Measurements from ENCODE around the gene HLA-DOA.

HLA-DOA gene

DNA sequence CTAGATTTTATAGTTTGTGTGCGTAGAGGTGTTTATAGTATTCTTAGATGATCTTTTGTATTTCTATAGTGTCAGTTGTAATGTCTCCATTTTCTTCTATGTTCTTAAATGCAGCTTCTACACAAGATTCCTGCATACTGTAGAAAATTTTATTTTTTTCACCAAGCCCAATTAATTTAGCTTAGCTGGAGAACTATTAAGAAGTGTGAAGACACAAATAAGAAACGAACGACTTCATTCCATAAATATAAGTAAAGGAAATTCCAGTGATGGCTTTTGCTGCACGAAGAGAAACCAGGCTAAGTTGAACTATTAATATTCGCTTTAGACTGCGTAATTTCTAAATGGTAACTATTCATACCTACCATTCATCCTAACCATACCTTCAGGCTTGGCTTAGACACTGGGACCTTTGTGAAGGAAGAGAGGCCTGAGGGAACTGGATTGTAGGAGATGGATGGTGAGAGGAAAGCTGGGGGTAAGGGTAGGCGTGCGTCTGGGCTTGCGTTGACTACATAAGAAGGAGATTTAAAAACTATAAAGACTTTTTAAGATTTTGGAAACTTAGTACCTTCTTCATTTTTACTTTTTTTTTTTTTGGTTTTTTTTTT, 15.9 kb downstream of the HLA-DOA start:
- Histone ChIP-seq H3K9me3 (ENCODE audit: control insufficient read depth, insufficient read depth, low read depth, low read length) (no peaks in the 10 kb centered on the region), H3K4me3 (ENCODE audit: low read depth, low read length) (no peak overlapping the region), H3K27ac (ENCODE audit: extremely low read depth, low read depth, low read length) (no peak overlapping the region), H3K4me1 (ENCODE audit: control insufficient read depth, insufficient read depth, low read length) (no peaks in the 10 kb centered on the region), H3K36me3 (ENCODE audit: control insufficient read depth in 2 of 2, insufficient read depth in 1 of 2, low read length in 2 of 2) (no peaks in the 10 kb centered on the region)
- POLR2A ChIA-PET = interaction anchor here (0.8 kb wide), 1 partner anchor 22 kb away, joined by 4 read pairs; no protein-coding TSS in a partner anchor
- CTCF ChIA-PET = interaction anchor here (0.6 to 1.7 kb wide), 4 partner anchors 9 to 132 kb away, joined by 3 to 13 read pairs (median 4); no protein-coding TSS in a partner anchor
- TF ChIP-seq GLI4 (tag by site-specific recombination; IDR thresholded peaks at IDR 0.05) = no peak
- TF ChIP-seq, protein P1, sequence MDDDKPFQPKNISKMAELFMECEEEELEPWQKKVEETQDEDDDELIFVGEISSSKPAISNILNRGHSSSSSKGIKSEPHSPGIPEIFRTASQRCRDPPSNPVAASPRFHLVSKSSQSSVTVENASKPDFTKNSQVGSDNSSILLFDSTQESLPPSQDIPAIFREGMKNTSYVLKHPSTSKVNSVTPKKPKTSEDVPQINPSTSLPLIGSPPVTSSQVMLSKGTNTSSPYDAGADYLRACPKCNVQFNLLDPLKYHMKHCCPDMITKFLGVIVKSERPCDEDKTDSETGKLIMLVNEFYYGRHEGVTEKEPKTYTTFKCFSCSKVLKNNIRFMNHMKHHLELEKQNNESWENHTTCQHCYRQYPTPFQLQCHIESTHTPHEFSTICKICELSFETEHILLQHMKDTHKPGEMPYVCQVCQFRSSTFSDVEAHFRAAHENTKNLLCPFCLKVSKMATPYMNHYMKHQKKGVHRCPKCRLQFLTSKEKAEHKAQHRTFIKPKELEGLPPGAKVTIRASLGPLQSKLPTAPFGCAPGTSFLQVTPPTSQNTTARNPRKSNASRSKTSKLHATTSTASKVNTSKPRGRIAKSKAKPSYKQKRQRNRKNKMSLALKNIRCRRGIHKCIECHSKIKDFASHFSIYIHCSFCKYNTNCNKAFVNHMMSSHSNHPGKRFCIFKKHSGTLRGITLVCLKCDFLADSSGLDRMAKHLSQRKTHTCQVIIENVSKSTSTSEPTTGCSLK (tag by site-specific recombination; IDR thresholded peaks at IDR 0.05) = no peak
- TF ChIP-seq, protein P2, sequence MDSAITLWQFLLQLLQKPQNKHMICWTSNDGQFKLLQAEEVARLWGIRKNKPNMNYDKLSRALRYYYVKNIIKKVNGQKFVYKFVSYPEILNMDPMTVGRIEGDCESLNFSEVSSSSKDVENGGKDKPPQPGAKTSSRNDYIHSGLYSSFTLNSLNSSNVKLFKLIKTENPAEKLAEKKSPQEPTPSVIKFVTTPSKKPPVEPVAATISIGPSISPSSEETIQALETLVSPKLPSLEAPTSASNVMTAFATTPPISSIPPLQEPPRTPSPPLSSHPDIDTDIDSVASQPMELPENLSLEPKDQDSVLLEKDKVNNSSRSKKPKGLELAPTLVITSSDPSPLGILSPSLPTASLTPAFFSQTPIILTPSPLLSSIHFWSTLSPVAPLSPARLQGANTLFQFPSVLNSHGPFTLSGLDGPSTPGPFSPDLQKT (IDR thresholded peaks at IDR 0.05; ENCODE audit: borderline replicate concordance, low read depth, low read length) = no peak
- no peak for TF ChIP-seq ZNF157 (tag by site-specific recombination; IDR thresholded peaks at IDR 0.05)
- TF ChIP-seq, protein P3, sequence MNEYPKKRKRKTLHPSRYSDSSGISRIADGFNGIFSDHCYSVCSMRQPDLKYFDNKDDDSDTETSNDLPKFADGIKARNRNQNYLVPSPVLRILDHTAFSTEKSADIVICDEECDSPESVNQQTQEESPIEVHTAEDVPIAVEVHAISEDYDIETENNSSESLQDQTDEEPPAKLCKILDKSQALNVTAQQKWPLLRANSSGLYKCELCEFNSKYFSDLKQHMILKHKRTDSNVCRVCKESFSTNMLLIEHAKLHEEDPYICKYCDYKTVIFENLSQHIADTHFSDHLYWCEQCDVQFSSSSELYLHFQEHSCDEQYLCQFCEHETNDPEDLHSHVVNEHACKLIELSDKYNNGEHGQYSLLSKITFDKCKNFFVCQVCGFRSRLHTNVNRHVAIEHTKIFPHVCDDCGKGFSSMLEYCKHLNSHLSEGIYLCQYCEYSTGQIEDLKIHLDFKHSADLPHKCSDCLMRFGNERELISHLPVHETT (tag by site-specific recombination; IDR thresholded peaks at IDR 0.05) = no peak
- no peak for TF ChIP-seq ZNF560 (tag by site-specific recombination; IDR thresholded peaks at IDR 0.05; ENCODE audit: borderline replicate concordance)
- TF ChIP-seq ZNF354C (tag by site-specific recombination; IDR thresholded peaks at IDR 0.05; ENCODE audit: borderline replicate concordance, low read depth) = no peak
- no peak for TF ChIP-seq YY1 (tag by site-specific recombination; IDR thresholded peaks at IDR 0.05)
- TF ChIP-seq ZSCAN23 (tag by site-specific recombination; IDR thresholded peaks at IDR 0.05) = no peak
- TF ChIP-seq ZNF214 (tag by site-specific recombination; IDR thresholded peaks at IDR 0.05; ENCODE audit: borderline replicate concordance) = no peak
- TF ChIP-seq, protein P4, sequence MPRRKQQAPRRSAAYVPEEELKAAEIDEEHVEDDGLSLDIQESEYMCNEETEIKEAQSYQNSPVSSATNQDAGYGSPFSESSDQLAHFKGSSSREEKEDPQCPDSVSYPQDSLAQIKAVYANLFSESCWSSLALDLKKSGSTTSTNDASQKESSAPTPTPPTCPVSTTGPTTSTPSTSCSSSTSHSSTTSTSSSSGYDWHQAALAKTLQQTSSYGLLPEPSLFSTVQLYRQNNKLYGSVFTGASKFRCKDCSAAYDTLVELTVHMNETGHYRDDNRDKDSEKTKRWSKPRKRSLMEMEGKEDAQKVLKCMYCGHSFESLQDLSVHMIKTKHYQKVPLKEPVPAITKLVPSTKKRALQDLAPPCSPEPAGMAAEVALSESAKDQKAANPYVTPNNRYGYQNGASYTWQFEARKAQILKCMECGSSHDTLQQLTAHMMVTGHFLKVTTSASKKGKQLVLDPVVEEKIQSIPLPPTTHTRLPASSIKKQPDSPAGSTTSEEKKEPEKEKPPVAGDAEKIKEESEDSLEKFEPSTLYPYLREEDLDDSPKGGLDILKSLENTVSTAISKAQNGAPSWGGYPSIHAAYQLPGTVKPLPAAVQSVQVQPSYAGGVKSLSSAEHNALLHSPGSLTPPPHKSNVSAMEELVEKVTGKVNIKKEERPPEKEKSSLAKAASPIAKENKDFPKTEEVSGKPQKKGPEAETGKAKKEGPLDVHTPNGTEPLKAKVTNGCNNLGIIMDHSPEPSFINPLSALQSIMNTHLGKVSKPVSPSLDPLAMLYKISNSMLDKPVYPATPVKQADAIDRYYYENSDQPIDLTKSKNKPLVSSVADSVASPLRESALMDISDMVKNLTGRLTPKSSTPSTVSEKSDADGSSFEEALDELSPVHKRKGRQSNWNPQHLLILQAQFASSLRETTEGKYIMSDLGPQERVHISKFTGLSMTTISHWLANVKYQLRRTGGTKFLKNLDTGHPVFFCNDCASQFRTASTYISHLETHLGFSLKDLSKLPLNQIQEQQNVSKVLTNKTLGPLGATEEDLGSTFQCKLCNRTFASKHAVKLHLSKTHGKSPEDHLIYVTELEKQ (tag by site-specific recombination; IDR thresholded peaks at IDR 0.05; ENCODE audit: borderline replicate concordance) = no peak
- no peak for TF ChIP-seq ZNF529 (tag by site-specific recombination; IDR thresholded peaks at IDR 0.05; ENCODE audit: insufficient replicate concordance)
- no peak for TF ChIP-seq ZBTB48 (tag by site-specific recombination; IDR thresholded peaks at IDR 0.05)
- TF ChIP-seq ZSCAN16 (tag by site-specific recombination; IDR thresholded peaks at IDR 0.05) = no peak
- no peak for TF ChIP-seq ZFHX2 (tag by site-specific recombination; conservative IDR thresholded peaks at IDR 0.05)
- TF ChIP-seq, protein P5, sequence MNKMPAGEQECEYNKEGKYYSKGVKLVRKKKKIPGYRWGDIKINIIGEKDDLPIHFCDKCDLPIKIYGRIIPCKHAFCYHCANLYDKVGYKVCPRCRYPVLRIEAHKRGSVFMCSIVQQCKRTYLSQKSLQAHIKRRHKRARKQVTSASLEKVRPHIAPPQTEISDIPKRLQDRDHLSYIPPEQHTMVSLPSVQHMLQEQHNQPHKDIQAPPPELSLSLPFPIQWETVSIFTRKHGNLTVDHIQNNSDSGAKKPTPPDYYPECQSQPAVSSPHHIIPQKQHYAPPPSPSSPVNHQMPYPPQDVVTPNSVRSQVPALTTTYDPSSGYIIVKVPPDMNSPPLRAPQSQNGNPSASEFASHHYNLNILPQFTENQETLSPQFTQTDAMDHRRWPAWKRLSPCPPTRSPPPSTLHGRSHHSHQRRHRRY (tag by site-specific recombination; IDR thresholded peaks at IDR 0.05) = no peak
- TF ChIP-seq ZNF843 (tag by site-specific recombination; IDR thresholded peaks at IDR 0.05) = no peak
- TF ChIP-seq, protein P6, sequence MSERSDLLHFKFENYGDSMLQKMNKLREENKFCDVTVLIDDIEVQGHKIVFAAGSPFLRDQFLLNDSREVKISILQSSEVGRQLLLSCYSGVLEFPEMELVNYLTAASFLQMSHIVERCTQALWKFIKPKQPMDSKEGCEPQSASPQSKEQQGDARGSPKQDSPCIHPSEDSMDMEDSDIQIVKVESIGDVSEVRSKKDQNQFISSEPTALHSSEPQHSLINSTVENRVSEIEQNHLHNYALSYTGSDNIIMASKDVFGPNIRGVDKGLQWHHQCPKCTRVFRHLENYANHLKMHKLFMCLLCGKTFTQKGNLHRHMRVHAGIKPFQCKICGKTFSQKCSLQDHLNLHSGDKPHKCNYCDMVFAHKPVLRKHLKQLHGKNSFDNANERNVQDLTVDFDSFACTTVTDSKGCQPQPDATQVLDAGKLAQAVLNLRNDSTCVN (tag by site-specific recombination; optimal IDR thresholded peaks at IDR 0.05) = no peak
